Sigmoid colon (tissue), 7 donors: ENCODE results near the gene PRXL2C. TPM values are rescaled to one million over a fixed set of nuclear protein-coding genes. Genes with fewer than 3 reads are reported as not detected.
"Not testable (repeated sequence)": the region's sequence is repeated elsewhere in the genome, so short reads cannot be mapped to it uniquely, and the experiment has no call there.

Experiments
- DNase-seq: peaks from one replicate; pipeline ENCODE4 v3.0.0-alpha.2; 2019
- H3K27ac ChIP-seq, 4 donors: fragments of 200-600 bp; sonication (generic); one replicate each; pipeline ENCODE4 v1.5.1; 2016 to 2019; ENCODE audit warnings: mild to moderate bottlenecking in 1 of 4
- H3K27me3 ChIP-seq, 3 donors: fragments of 200-600 bp; sonication (generic); one replicate each; pipeline ENCODE4 v1.5.1; 2019; ENCODE audit warnings: mild to moderate bottlenecking in 1 of 3
- H3K36me3 ChIP-seq, 4 donors: fragments of 200-600 bp; sonication (generic); one replicate each; pipeline ENCODE4 v1.5.1; 2016 to 2019
- H3K4me1 ChIP-seq, 4 donors: fragments of 200-600 bp; sonication (generic); one replicate each; pipeline ENCODE4 v1.5.1; 2017 to 2019
- H3K4me3 ChIP-seq, 4 donors: fragments of 200-600 bp; sonication (generic); one replicate each; pipeline ENCODE4 v1.5.1; 2017 to 2019; ENCODE audit warnings: mild to moderate bottlenecking in 2 of 4, moderate library complexity in 1 of 4
- H3K9me3 ChIP-seq, 4 donors: fragments of 200-600 bp in 3 of 4; sonication (generic) in 3 of 4; one replicate each; pipeline versions ENCODE4 v1.5.1 to v1.6.1; 2013 to 2019
- CTCF ChIP-seq, 4 experiments: fragments of 450-650 bp in 3 of 4; fragments of 200-600 bp in 1 of 4; IDR thresholded peaks; one replicate each; pipeline ENCODE4 v1.5.1; 2016 to 2019; ENCODE audit warnings: antibody characterized with exemption in 4 of 4, mild to moderate bottlenecking in 3 of 4, moderate library complexity in 2 of 4
- EP300 ChIP-seq, 4 donors: sonication (generic); formaldehyde crosslinking; IDR thresholded peaks; one replicate each; pipeline ENCODE4 v1.6.1; 2017; ENCODE audit warnings: antibody characterized with exemption in 4 of 4
- POLR2A ChIP-seq, 2 donors: fragments of 450-650 bp; IDR thresholded peaks; one replicate each; pipeline ENCODE4 v1.6.1; 2016; ENCODE audit warnings: antibody characterized with exemption in 2 of 2, mild to moderate bottlenecking in 2 of 2, moderate library complexity in 2 of 2
- POLR2AphosphoS5 ChIP-seq, 4 donors: sonication (generic); formaldehyde crosslinking; IDR thresholded peaks; one replicate each; pipeline ENCODE4 v1.6.1; 2017; ENCODE audit warnings: antibody characterized with exemption in 4 of 4
- WGBS, 2 donors: extraction: QIAGEN DNeasy Blood & Tissue Kit; methylation state at CpG; one replicate each; pipeline ENCODE4 v1.1.7; 2013; 5-methylcytosine and 5-hydroxymethylcytosine counted together
- intact Hi-C: fragments of 100-400 bp; cut with DNase I; formaldehyde crosslinking; loops from one replicate; pipeline ENCODE4 v1.15.1; 2023
- polyA plus RNA-seq, 3 donors: library from polyadenylated mRNA; stranded (reverse); fragments of 200-250 nt; gene quantifications; one replicate each; pipeline ENCODE4 v1.2.3, GENCODE V29; 2013
- total RNA-seq, 4 donors: library from RNA; depleted of rRNA; stranded (reverse); fragments of >200 nt; gene quantifications; one replicate each; pipeline ENCODE4 v1.1.0, GENCODE V29; 2016
- donor health status: healthy with polysubstance abuse.
- donor health status: Bipolar disorder and iron deficiency.
- donor health status: healthy.

Gene PRXL2C
- total and polyA plus RNA-seq, 7 donors, result 2.5 to 18.3 (median 14.0) TPM

DNA sequence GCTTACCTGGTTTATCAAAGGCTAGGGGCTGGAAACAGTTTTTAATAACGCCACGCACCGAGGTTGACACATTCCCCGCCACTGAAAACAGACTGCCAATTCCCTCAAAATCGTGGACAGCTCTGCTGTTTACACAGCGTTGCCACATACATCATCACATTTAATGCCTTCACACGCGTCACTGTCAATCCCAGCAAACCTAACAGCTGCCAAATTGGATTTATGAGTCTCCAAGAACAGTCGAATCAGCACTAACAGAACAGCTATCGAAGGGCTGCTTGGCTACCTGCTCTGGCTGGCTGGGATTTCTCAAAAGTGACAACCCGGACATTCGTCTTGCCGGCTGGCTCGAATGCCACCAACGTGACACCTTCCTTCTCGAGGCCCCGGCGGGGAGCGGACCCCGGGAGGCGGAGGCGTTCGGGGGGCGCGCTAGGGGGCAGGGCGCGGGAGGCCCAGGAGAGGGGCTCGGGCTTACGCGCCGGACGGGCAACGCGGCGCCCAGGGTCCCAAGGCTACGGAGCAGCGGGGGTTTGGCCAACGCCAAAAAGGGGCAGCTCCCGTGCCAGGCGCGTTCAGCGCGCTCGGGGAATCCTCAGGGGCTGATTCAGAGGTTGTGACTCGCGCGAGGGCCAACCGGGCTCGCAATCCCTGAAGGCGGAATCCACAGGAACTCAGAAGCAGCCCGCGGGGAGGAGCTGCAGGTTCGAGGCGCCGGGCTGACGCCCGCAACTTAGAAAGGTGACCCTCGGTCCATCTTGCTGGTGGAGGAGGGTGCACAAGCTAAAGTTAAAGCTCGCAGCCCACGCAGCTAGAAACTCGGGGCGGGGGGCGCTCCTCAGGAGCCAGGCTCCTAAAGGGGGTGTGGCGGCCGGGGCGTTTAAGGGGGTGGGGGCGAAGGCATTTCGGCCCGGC, 36.7 kb downstream of the PRXL2C start:
- H3K27ac ChIP-seq, result peak overlapping the region; percentile 75 to 90 (median 82)
- 3 to 8% methylated on average over 69 of the region's 69 CpGs for WGBS, 2 donors

DNA sequence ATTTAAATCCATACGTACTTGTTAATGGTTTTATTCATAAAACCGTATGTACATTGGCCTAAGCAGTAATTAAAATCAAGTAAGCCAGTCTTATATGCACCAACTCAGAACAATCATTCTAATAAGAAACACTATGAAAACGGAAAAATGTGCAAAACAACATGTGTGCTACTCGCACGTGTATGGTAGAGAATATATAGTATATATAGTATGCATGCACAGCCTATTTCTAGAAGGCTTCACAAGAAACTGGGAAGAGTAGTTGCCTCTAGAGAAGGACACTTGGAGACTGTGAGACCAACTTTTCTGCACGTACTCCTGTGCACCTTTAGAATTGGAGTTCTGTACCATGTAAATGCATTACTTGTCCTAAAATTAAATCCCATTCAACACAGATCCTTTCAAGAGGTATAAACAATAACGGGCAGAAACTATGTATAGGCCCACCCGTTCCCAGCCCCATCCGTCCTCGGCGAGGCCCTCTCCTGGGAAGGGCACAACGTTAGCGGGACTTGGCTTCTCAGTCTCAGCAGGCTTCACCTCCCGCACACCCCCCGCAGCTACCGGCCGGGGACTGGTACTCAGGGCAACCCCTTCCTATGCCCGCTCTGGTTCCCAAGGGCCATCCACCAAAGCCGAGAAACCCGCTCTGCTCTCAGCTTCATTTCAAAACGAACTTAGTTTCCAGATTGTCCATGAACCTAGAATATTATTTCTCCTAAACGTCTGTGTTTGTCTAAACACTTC, 37.5 kb downstream of the PRXL2C start:
- 85 to 87% methylated on average over 22 of the region's 22 CpGs for WGBS, 2 donors

More for the DNA sequence above, 36.7 kb downstream of the PRXL2C start:
- H3K9me3 ChIP-seq, result no peaks in the 10 kb centered on the region
- intact Hi-C loops, result loop anchor here (2.0 to 5.0 kb wide), 2 partner anchors 52 to 171 kb away; no protein-coding TSS in a partner anchor
- peaks cover 0 to 15% (median 6%) of the 10 kb centered on the region in 4 donors for H3K4me1 ChIP-seq
- no peak for TF ChIP-seq POLR2A (IDR thresholded peaks at IDR 0.05)
- no peak for TF ChIP-seq CTCF (IDR thresholded peaks at IDR 0.05)
- peak in 1 of 4 donors; percentile 51 for TF ChIP-seq POLR2AphosphoS5 (IDR thresholded peaks at IDR 0.05)
- TF ChIP-seq EP300 (IDR thresholded peaks at IDR 0.05), result no peak
- no peaks in the 10 kb centered on the region for H3K36me3 ChIP-seq
- H3K27me3 ChIP-seq, result no peaks in the 10 kb centered on the region
- H3K4me3 ChIP-seq, result peak overlapping the region; percentile 45 to 92 (median 77)
- peak; percentile 78 for DNase-seq

DNA sequence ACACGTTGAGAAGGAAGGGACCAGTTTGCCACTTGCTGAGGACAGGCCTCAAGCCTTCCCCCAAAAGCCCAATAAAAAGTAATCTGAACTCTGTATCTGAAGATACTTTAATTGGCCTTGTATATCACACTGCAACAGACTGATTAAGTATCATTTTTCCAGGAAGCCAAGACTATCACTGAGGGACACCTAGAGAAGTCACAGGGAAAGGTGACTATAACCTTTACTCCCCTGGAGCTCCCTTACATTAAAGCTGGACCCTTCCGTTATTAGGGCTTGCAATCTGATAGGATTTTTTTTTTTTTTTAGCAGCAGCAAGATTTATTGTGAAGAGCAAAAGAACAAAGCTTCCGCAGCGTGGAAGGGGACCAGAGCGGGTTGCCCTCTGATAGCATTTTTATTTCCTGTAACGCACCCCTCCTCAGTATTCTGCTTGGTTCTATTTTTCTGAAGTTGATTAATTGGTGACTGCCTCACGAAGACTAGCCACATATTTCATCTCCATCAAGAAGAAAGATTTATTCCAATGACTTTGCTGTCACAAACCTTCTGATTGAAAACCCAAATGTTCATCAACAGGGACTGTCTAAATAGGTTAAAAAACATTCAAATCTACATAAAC, 38.2 kb downstream of the PRXL2C start:
- Histone ChIP-seq H3K4me1 (peaks cover 0 to 30% (median 21%) of the 10 kb centered on the region in 4 donors), H3K9me3 (no peaks in the 10 kb centered on the region), H3K4me3 (no peak overlapping the region), H3K27me3 (no peaks in the 10 kb centered on the region), H3K27ac (no peak overlapping the region), H3K36me3 (no peaks in the 10 kb centered on the region)
- DNase-seq, result no peak
- 88 to 90% methylated on average over 7 of the region's 7 CpGs for WGBS, 2 donors
- intact Hi-C loops, result loop anchor here (5.0 kb wide), 1 partner anchor 170 kb away; no protein-coding TSS in a partner anchor
- TF ChIP-seq CTCF (IDR thresholded peaks at IDR 0.05) (no peak), POLR2A (IDR thresholded peaks at IDR 0.05) (no peak)

More for the DNA sequence above, 37.5 kb downstream of the PRXL2C start:
- intact Hi-C loops, result loop anchor here (2.0 to 5.0 kb wide), 2 partner anchors 51 to 170 kb away; no protein-coding TSS in a partner anchor
- Histone ChIP-seq H3K27ac (peak overlapping the region; percentile 75 to 90 (median 82)), H3K4me1 (peaks cover 0 to 24% (median 14%) of the 10 kb centered on the region in 4 donors), H3K9me3 (no peaks in the 10 kb centered on the region), H3K27me3 (no peaks in the 10 kb centered on the region), H3K36me3 (no peaks in the 10 kb centered on the region), H3K4me3 (no peak overlapping the region)
- DNase-seq, result no peak
- no peak for TF ChIP-seq EP300 (IDR thresholded peaks at IDR 0.05)
- TF ChIP-seq CTCF (IDR thresholded peaks at IDR 0.05), result no peak
- TF ChIP-seq POLR2A (IDR thresholded peaks at IDR 0.05), result no peak
- no peak for TF ChIP-seq POLR2AphosphoS5 (IDR thresholded peaks at IDR 0.05)

- intact Hi-C loops, result loop anchor here (5.0 kb wide), 1 partner anchor 168 kb away; no protein-coding TSS in a partner anchor
- peaks cover 0 to 38% (median 30%) of the 10 kb centered on the region in 4 donors for H3K4me1 ChIP-seq
- H3K9me3 ChIP-seq, result no peaks in the 10 kb centered on the region
- no peaks in the 10 kb centered on the region for H3K27me3 ChIP-seq
- WGBS, 2 donors, result 89 to 90% methylated on average over 6 of the region's 6 CpGs
- TF ChIP-seq POLR2AphosphoS5 (IDR thresholded peaks at IDR 0.05), result no peak
- TF ChIP-seq POLR2A (IDR thresholded peaks at IDR 0.05), result no peak
- no peak for TF ChIP-seq EP300 (IDR thresholded peaks at IDR 0.05)
- no peak for TF ChIP-seq CTCF (IDR thresholded peaks at IDR 0.05)
- H3K27ac ChIP-seq, result no peak overlapping the region
- no peak overlapping the region for H3K4me3 ChIP-seq
- H3K36me3 ChIP-seq, result no peaks in the 10 kb centered on the region
- DNase-seq, result no peak
These were observed 39.7 kb downstream of the PRXL2C start for GRCh38 chr9:96615411-96615810.

DNA sequence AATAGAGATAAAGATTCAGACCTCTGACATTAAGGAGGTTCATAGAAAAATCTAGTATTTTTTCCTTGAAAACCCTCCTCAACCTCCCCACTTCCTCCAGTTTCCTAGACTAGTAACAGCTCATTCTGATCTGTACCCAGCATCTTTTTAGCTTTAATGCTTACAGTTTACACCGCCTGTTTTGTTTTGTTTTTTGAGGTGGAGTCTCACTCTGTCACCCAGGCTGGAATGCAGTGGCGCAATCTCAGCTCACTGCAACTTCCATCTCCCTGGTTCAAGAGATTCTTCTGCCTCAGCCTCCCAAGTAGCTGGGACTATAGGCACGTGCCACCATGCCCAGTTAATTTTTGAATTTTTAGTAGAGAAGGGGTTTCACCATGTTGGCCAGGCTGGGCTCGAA, 40.5 kb downstream of the PRXL2C start:
- not testable (repeated sequence) for DNase-seq, H3K9me3 ChIP-seq, H3K4me3 ChIP-seq, H3K27me3 ChIP-seq, H3K36me3 ChIP-seq
- intact Hi-C loops, result loop anchor here (5.0 kb wide), 1 partner anchor 167 kb away; no protein-coding TSS in a partner anchor
- Histone ChIP-seq H3K27ac (peak overlapping the region in 1 of 4 donors; percentile 6), H3K4me1 (peaks cover 0 to 34% (median 28%) of the 10 kb centered on the region in 4 donors)
- 87 to 90% methylated on average over 4 of the region's 4 CpGs for WGBS, 2 donors
